HEK293 (cell line): ENCODE measurements around the gene XRN1.

Source experiments
- CTCF ChIA-PET: fragments of 350-600 bp; formaldehyde crosslinking; extraction: SDS; loops from one replicate; lab custom pipeline; 2021; ENCODE audit warnings: antibody characterized with exemption; lab: Yijun Ruan, JAX
- POLR2A ChIA-PET: fragments of 300-600 bp; formaldehyde crosslinking; extraction: SDS; loops from one replicate; lab custom pipeline; 2020; ENCODE audit warnings: antibody characterized with exemption, inconsistent platforms; lab: Yijun Ruan, JAX
- H3K27ac ChIP-seq: fragments of 200-500 bp; sonication (Bioruptor generic); 2 replicates; pipeline ENCODE4 v1.5.1; 2014; ENCODE audit warnings: low read depth, low read length, control low read depth, inconsistent platforms; ENCODE audit errors: extremely low read depth
- H3K36me3 ChIP-seq, 2 experiments: fragments of 200-500 bp in 1 of 2; sonication (Bioruptor generic) in 1 of 2; 1 replicate in 1 of 2; 2 replicates in 1 of 2; pipeline ENCODE4 v1.5.1; 2014 to 2017; ENCODE audit warnings: inconsistent platforms in 2 of 2, low read length in 2 of 2; ENCODE audit not compliant: control insufficient read depth in 2 of 2, insufficient read depth in 1 of 2
- H3K4me1 ChIP-seq: fragments of 200-500 bp; sonication (Bioruptor generic); 2 replicates; pipeline ENCODE4 v1.5.1; 2014; ENCODE audit warnings: mild to moderate bottlenecking, low read length, inconsistent platforms; ENCODE audit not compliant: control insufficient read depth, insufficient read depth
- H3K4me3 ChIP-seq: 2 replicates; pipeline ENCODE4 v1.5.1; 2011; ENCODE audit warnings: low read depth, mild to moderate bottlenecking, control low read depth, low read length, moderate library complexity
- H3K9me3 ChIP-seq: fragments of 200-500 bp; sonication (Bioruptor generic); 2 replicates; pipeline ENCODE4 v1.5.1; 2014; ENCODE audit warnings: low read depth, low read length, inconsistent platforms; ENCODE audit not compliant: control insufficient read depth, insufficient read depth
- EGR2 ChIP-seq: fragments of 450-650 bp; formaldehyde crosslinking; IDR thresholded peaks from 2 replicates; pipeline ENCODE4 v1.5.1; 2016; ENCODE audit warnings: low read depth, missing biosample characterization, missing genetic modification characterization
- PRDM2 ChIP-seq: fragments of 450-650 bp; formaldehyde crosslinking; IDR thresholded peaks from 2 replicates; pipeline ENCODE4 v1.5.1; 2016; ENCODE audit warnings: missing biosample characterization, missing genetic modification characterization, borderline replicate concordance
- REPIN1 ChIP-seq: fragments of 450-650 bp; formaldehyde crosslinking; IDR thresholded peaks from 2 replicates; pipeline ENCODE4 v1.5.1; 2017; ENCODE audit warnings: missing biosample characterization, missing genetic modification characterization, low read depth
- ZBTB17 ChIP-seq: fragments of 450-650 bp; formaldehyde crosslinking; IDR thresholded peaks from 2 replicates; pipeline ENCODE4 v1.5.1; 2016; ENCODE audit warnings: missing biosample characterization, missing genetic modification characterization
- ZBTB21 ChIP-seq: fragments of 450-650 bp; formaldehyde crosslinking; IDR thresholded peaks from 2 replicates; pipeline ENCODE4 v1.5.1; 2017; ENCODE audit warnings: missing biosample characterization, missing genetic modification characterization
- ZNF112 ChIP-seq: fragments of 450-650 bp; formaldehyde crosslinking; IDR thresholded peaks from 2 replicates; pipeline ENCODE4 v1.5.0; 2017; ENCODE audit warnings: missing biosample characterization, missing genetic modification characterization
- ZNF146 ChIP-seq: fragments of 450-650 bp; formaldehyde crosslinking; IDR thresholded peaks from 2 replicates; pipeline ENCODE4 v1.5.1; 2016; ENCODE audit warnings: missing biosample characterization, missing genetic modification characterization
- ZNF19 ChIP-seq: fragments of 450-650 bp; formaldehyde crosslinking; IDR thresholded peaks from 2 replicates; pipeline ENCODE4; 2016; ENCODE audit warnings: missing biosample characterization, missing genetic modification characterization, low read depth
- ZNF223 ChIP-seq: fragments of 450-650 bp; formaldehyde crosslinking; IDR thresholded peaks from 2 replicates; pipeline ENCODE4 v1.5.1; 2016; ENCODE audit warnings: missing biosample characterization, missing genetic modification characterization
- ZNF239 ChIP-seq: fragments of 450-650 bp; formaldehyde crosslinking; IDR thresholded peaks from 2 replicates; pipeline ENCODE4 v1.5.1; 2016; ENCODE audit warnings: missing biosample characterization, missing genetic modification characterization
- ZNF248 ChIP-seq: fragments of 450-650 bp; formaldehyde crosslinking; IDR thresholded peaks from 2 replicates; pipeline ENCODE4 v1.5.1; 2017; ENCODE audit warnings: missing biosample characterization, missing genetic modification characterization
- ZNF266 ChIP-seq: fragments of 450-650 bp; formaldehyde crosslinking; IDR thresholded peaks from 2 replicates; pipeline ENCODE4 v1.5.1; 2016; ENCODE audit warnings: missing biosample characterization, missing genetic modification characterization, low read depth
- ZNF324 ChIP-seq: fragments of 450-650 bp; formaldehyde crosslinking; IDR thresholded peaks from 2 replicates; pipeline ENCODE4 v1.5.1; 2016; ENCODE audit warnings: missing biosample characterization, missing genetic modification characterization
- ZNF341 ChIP-seq: fragments of 450-650 bp; formaldehyde crosslinking; IDR thresholded peaks from 2 replicates; pipeline ENCODE4; 2016; ENCODE audit warnings: low read depth, missing biosample characterization, missing genetic modification characterization
- ZNF501 ChIP-seq: fragments of 450-650 bp; formaldehyde crosslinking; IDR thresholded peaks from 2 replicates; pipeline ENCODE4 v1.5.1; 2016; ENCODE audit warnings: missing biosample characterization, missing genetic modification characterization
- ZNF521 ChIP-seq: fragments of 450-650 bp; formaldehyde crosslinking; IDR thresholded peaks from 2 replicates; pipeline ENCODE4 v1.5.1; 2017; ENCODE audit warnings: missing biosample characterization, mild to moderate bottlenecking, missing genetic modification characterization
- ZNF529 ChIP-seq: fragments of 450-650 bp; formaldehyde crosslinking; IDR thresholded peaks from 2 replicates; pipeline ENCODE4 v1.5.1; 2017; ENCODE audit warnings: missing genetic modification characterization, missing biosample characterization; ENCODE audit not compliant: insufficient replicate concordance
- ZNF596 ChIP-seq: fragments of 450-650 bp; IDR thresholded peaks from 2 replicates; pipeline ENCODE4 v1.5.0; 2018; ENCODE audit warnings: missing biosample characterization, mild to moderate bottlenecking, missing genetic modification characterization, moderate library complexity
- ZNF623 ChIP-seq: fragments of 450-650 bp; formaldehyde crosslinking; IDR thresholded peaks from 2 replicates; pipeline ENCODE4 v1.5.1; 2016; ENCODE audit warnings: missing biosample characterization, missing genetic modification characterization
- ZNF777 ChIP-seq: fragments of 450-650 bp; formaldehyde crosslinking; IDR thresholded peaks from 2 replicates; pipeline ENCODE4 v1.5.1; 2017; ENCODE audit warnings: missing biosample characterization, missing genetic modification characterization, borderline replicate concordance
- ZNF837 ChIP-seq: fragments of 450-650 bp; formaldehyde crosslinking; IDR thresholded peaks from 2 replicates; pipeline ENCODE4 v1.5.1; 2016; ENCODE audit warnings: missing biosample characterization, missing genetic modification characterization
- TF ChIP-seq, protein P1 (sequence below): fragments of 450-650 bp; formaldehyde crosslinking; IDR thresholded peaks from 2 replicates; pipeline ENCODE4 v1.5.1; 2016; ENCODE audit warnings: missing biosample characterization, missing genetic modification characterization
- TF ChIP-seq, protein P2 (sequence below): fragments of 450-650 bp; formaldehyde crosslinking; IDR thresholded peaks from 2 replicates; pipeline ENCODE4 v1.5.1; 2016; ENCODE audit warnings: missing biosample characterization, missing genetic modification characterization

XRN1 gene

GRCh38 chr3:142489572-142490323 lies 41.9 kb upstream of the XRN1 start:
- H3K36me3 ChIP-seq, result peaks cover 0 to 66% of the 10 kb centered on the region in 2 experiments
- H3K4me3 ChIP-seq, result no peak overlapping the region
- no peak overlapping the region for H3K27ac ChIP-seq
- no peak for TF ChIP-seq ZNF324 (tag by site-specific recombination)
- no peak for TF ChIP-seq ZNF239 (tag by site-specific recombination)
- TF ChIP-seq EGR2 (tag by site-specific recombination), result no peak
- TF ChIP-seq ZBTB21, result no peak
- H3K9me3 ChIP-seq, result no peaks in the 10 kb centered on the region
- ChIA-PET CTCF (no interaction called here), POLR2A (no interaction called here)
- H3K4me1 ChIP-seq, result no peaks in the 10 kb centered on the region

DNA sequence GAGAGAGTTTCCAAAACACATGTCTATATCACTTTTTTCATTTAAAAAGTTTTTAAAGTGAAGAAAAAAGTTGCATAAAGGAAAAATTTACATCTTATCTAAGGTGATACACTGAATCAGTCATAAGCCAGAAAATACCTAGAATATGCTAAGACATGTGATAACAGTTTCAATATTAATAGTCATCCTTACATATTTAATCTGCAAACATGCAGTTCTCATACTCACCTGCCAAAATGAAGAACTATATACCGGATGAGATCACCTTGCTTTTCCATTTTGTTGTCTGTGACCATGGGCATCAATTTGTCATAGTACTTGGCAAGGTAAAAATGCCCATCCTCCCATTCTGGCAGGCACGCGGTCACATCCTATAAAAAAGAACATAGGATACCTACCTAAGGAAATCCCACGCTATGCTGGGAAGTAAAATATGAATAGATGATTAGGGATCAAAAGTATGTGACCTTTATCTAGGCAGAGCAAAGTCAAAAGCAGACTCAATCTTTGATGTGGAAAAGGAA lies 37.1 kb upstream of the XRN1 start:
- H3K4me1 ChIP-seq, result no peaks in the 10 kb centered on the region
- no peaks in the 10 kb centered on the region for H3K9me3 ChIP-seq
- ChIA-PET POLR2A (no interaction called here), CTCF (no interaction called here)
- no peak for TF ChIP-seq ZNF324 (tag by site-specific recombination)
- no peak for TF ChIP-seq ZNF112 (tag by site-specific recombination)
- TF ChIP-seq ZBTB17 (tag by site-specific recombination), result no peak
- no peak for TF ChIP-seq ZNF529
- TF ChIP-seq, protein P1, sequence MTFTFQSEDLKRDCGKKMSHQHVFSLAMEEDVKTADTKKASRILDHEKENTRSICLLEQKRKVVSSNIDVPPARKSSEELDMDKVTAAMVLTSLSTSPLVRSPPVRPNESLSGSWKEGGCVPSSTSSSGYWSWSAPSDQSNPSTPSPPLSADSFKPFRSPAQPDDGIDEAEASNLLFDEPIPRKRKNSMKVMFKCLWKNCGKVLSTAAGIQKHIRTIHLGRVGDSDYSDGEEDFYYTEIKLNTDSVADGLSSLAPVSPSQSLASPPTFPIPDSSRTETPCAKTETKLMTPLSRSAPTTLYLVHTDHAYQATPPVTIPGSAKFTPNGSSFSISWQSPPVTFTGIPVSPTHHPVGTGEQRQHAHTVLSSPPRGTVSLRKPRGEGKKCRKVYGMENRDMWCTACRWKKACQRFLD, result no peak
- no peak for TF ChIP-seq REPIN1 (tag by site-specific recombination)
- TF ChIP-seq ZNF596 (tag by site-specific recombination), result no peak
- no peak for TF ChIP-seq ZNF223 (tag by site-specific recombination)
- no peak for TF ChIP-seq PRDM2 (tag by site-specific recombination)
- no peak for TF ChIP-seq ZNF146 (tag by site-specific recombination)
- TF ChIP-seq, all 188 proteins: peak for 0
- H3K36me3 ChIP-seq, result peaks cover 0 to 52% of the 10 kb centered on the region in 2 experiments; a peak in 2 of 3 replicates
- H3K4me3 ChIP-seq, result no peak overlapping the region
- H3K27ac ChIP-seq, result no peak overlapping the region

- POLR2A ChIA-PET, result no interaction called here
- TF ChIP-seq ZNF501 (tag by site-specific recombination), result no peak
- no peak for TF ChIP-seq ZNF837 (tag by site-specific recombination)
- no peak for TF ChIP-seq ZNF521 (tag by site-specific recombination)
- no peak for TF ChIP-seq ZNF777 (tag by site-specific recombination)
- no peak for TF ChIP-seq ZNF341 (tag by site-specific recombination)
- no peak for TF ChIP-seq ZNF266
- TF ChIP-seq ZNF19, result no peak
- TF ChIP-seq, protein P2, sequence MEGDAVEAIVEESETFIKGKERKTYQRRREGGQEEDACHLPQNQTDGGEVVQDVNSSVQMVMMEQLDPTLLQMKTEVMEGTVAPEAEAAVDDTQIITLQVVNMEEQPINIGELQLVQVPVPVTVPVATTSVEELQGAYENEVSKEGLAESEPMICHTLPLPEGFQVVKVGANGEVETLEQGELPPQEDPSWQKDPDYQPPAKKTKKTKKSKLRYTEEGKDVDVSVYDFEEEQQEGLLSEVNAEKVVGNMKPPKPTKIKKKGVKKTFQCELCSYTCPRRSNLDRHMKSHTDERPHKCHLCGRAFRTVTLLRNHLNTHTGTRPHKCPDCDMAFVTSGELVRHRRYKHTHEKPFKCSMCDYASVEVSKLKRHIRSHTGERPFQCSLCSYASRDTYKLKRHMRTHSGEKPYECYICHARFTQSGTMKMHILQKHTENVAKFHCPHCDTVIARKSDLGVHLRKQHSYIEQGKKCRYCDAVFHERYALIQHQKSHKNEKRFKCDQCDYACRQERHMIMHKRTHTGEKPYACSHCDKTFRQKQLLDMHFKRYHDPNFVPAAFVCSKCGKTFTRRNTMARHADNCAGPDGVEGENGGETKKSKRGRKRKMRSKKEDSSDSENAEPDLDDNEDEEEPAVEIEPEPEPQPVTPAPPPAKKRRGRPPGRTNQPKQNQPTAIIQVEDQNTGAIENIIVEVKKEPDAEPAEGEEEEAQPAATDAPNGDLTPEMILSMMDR (tag by site-specific recombination), result no peak
- no peak for TF ChIP-seq ZNF623 (tag by site-specific recombination)
- no peak for TF ChIP-seq ZNF248 (tag by site-specific recombination)
Measured at GRCh38 chr3:142481196-142481595, 33.4 kb upstream of the XRN1 start.

More at GRCh38 chr3:142481196-142481595, 33.4 kb upstream of the XRN1 start:
- no peaks in the 10 kb centered on the region for H3K9me3 ChIP-seq
- no peaks in the 10 kb centered on the region for H3K4me1 ChIP-seq
- peaks cover 0 to 33% of the 10 kb centered on the region in 2 experiments; a peak in 2 of 3 replicates for H3K36me3 ChIP-seq
- no peak overlapping the region for H3K4me3 ChIP-seq
- CTCF ChIA-PET, result no interaction called here
- no peak overlapping the region for H3K27ac ChIP-seq
